Choroid plexus epithelial cell (primary cell): Measurements from ENCODE around the gene F10.

Experiments
- DNase-seq: peaks from one replicate; pipeline ENCODE4 v3.0.0-alpha.2; 2010; ENCODE audit warnings: low read depth
- H3K4me3 ChIP-seq: 2 replicates; pipeline ENCODE4 v1.5.1; 2011; ENCODE audit warnings: low read depth, mild to moderate bottlenecking, control low read depth, low read length, moderate library complexity
- TF ChIP-seq, protein P1 (sequence below): conservative IDR thresholded peaks from 2 replicates; pipeline ENCODE4 v1.5.1; 2011; ENCODE audit warnings: low read depth, mild to moderate bottlenecking, control low read depth, inconsistent platforms, low read length, moderate library complexity

The F10 gene

DNA sequence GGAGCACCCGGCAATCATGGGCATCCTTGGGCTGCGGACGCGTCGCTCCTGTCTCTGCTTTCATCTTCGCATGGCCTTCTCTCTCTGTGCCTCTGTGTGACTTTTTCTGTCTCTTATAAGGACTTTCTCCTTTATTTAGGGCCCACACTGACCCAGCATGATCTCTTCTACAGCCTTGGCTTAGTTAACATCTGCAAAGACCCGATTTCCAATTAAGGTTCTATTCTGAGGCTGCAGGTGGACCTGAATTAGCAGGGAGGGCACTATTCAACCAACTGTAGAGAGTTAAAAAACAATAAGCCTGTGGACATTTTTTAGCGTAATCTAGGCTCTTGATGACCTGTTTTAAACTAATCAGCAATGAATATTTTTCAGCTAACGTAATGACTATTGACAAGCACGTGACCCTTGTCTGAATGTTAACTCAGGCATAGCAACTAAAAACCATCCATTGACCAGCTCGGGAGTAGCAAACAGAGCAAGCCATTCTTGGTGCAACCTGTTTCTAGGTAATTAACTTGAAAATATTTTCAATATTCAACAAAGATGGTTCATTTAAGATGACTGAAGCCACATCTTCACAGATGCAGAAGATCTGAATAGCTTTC is 15.2 kb downstream of the F10 start:
- TF ChIP-seq, protein P1, sequence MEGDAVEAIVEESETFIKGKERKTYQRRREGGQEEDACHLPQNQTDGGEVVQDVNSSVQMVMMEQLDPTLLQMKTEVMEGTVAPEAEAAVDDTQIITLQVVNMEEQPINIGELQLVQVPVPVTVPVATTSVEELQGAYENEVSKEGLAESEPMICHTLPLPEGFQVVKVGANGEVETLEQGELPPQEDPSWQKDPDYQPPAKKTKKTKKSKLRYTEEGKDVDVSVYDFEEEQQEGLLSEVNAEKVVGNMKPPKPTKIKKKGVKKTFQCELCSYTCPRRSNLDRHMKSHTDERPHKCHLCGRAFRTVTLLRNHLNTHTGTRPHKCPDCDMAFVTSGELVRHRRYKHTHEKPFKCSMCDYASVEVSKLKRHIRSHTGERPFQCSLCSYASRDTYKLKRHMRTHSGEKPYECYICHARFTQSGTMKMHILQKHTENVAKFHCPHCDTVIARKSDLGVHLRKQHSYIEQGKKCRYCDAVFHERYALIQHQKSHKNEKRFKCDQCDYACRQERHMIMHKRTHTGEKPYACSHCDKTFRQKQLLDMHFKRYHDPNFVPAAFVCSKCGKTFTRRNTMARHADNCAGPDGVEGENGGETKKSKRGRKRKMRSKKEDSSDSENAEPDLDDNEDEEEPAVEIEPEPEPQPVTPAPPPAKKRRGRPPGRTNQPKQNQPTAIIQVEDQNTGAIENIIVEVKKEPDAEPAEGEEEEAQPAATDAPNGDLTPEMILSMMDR, result no peak
- H3K4me3 ChIP-seq, result no peak overlapping the region
- DNase-seq, result no peak

DNA sequence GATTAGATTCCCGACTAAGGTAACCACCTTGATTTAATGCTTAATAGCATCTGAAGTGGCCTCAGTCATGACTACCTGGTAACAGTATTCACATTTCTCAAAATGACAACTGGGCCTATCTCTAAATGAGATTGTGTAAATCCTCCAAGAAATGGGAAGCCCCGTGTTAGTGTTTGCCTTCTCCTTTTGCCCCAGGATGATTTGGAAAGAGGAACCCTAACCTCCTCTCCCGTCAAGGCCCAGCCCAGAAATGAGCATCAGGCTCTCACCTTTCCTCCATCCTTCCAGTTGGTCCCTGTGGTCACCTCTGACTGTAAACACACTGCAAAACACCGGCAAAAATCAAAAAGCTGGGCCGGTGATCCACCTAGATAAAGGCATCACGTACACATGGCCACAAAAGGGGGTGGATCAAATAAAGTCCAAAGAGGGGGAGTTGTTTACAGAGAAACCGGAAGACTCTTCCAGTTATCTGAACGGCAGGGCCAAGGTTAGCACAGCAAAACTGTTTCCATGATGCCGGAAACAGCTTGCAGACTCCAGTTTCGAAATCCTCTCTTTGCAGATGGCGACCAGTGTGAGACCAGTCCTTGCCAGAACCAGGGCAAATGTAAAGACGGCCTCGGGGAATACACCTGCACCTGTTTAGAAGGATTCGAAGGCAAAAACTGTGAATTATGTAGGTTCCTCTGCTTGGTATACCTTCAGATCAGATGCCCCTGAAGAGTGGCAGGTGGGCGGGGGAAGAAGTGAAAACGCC is 16.4 kb downstream of the F10 start:
- DNase-seq, result peak; percentile 29
- TF ChIP-seq, protein P1, result no peak
- H3K4me3 ChIP-seq, result no peak overlapping the region

DNA sequence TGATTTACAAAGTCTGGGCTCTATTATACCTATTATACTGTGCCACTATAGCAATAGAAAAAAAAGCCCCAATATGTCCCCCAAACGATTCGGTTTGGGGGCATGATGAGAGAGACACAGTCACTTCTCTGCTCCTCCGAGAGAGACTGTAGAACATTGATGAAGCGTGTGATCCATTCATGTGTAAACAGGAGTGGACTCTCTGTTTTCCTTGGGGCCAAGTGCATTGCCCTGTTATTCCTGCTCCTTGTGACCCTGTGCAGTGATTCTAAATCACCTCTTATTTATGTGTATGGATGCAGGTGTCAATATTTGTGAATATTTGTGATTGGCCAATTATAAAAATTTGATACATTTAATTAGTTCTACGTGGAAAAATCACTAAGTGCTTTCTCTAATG is 17.0 kb downstream of the F10 start:
- no peak for DNase-seq
- H3K4me3 ChIP-seq, result no peak overlapping the region
- TF ChIP-seq, protein P1, result no peak

DNA sequence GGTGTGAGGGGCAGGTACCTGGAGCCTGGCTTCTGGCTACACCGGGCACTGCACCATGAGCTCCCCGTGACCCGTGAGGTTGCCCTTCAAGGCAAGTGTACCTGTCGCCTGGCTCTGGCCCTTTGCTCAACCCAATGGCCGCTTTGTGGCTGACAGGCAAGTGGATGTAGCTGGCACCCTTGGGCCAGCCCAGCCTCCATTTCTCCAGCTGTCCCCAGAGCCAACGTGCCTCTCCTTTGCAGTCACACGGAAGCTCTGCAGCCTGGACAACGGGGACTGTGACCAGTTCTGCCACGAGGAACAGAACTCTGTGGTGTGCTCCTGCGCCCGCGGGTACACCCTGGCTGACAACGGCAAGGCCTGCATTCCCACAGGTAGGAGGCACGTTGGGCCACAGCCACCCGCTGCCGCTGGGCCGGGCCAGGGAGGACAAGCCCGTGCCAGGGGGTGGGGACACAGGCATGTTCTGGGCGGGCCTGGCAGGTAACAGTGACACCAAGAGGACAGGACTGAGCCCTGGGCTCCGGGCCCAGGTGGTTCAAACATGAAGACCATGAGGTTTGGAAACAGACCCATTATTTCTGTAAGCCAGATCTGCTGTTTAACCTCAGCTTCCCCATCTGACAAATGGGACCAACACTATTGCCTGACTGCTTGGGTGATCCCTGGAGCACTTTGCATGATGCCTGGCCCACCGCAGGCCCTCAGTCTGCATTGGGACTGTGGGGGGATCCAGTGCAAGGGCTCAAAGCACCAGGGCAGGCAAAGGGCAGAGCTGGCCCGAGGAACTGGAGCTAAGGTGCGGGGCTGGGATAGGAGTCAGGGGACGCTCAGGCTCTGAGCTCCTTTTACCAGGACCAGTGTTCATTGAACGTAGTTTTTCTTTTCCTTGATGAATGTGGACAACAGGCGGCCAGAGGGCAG is 18.3 kb downstream of the F10 start:
- H3K4me3 ChIP-seq, result no peak overlapping the region
- TF ChIP-seq, protein P1, result no peak
- DNase-seq, result no peak

DNA sequence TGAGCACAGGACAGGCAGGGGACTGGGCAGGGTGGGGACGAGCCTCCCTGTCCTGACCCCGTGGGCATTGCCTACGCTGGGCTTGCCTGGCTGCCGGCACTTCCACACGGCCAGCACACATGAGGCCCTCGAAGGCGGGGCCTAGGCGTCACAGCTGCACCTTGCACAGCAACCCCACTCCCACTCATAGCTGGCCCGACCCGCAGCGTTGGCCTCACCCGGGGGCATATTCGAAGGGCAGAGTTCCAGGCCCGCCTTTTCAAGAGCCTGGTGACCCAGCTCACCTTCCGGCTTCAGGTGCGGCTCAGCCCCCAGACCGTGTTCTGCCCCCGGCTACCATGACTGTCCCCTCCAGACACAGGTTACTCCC is 19.0 kb downstream of the F10 start:
- DNase-seq, result no peak
- TF ChIP-seq, protein P1, result no peak
- no peak overlapping the region for H3K4me3 ChIP-seq

DNA sequence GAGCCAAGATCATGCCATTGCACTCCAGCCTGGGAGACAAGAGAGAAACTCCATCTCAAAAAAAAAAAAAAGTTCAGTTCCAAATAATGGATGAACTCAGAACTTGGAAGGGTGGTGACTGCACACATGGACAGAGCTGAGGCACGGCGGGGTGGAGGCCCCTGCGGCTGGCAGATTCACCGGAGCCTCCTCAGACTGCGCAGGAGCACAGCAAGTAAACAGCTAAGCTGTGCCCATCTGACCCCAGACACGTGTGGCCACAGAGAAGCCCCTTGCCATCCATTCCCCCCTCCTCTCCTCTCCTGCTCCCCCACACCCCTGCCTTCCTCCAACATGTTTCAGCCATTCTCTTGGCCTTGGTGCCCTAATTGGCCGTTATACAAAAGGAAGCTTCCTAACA is 20.3 kb downstream of the F10 start:
- TF ChIP-seq, protein P1, result no peak
- H3K4me3 ChIP-seq, result no peak overlapping the region
- DNase-seq, result no peak
